ENCODE data around the gene CFAP91. TPM values are rescaled to one million over a fixed set of nuclear protein-coding genes. Genes with fewer than 3 reads are reported as not detected.

CFAP91 gene
- 10 to 100 TPM in 3 of 4 donors, 1 to 10 TPM in 1; 9.4 to 28.0 (median 22.8) TPM for total RNA-seq

GRCh38 chr3:119702530-119703527, at the start of gene CFAP91:
TSS of gene CFAP91 (plus strand) at chr3:119703022. CDS start at chr3:119703099, 77 bp downstream.
- no peaks in the 10 kb centered on the region for H3K9me3 ChIP-seq
- intact Hi-C loops (cut with DNase I): no loop called here
- peak; percentile 98 for DNase-seq
- peak within 1 kb of the TSS; percentile 54 to 73 (median 72) for H3K4me3 ChIP-seq (replicated peaks in 1 of 3)
- WGBS, 2 donors: 6 to 8% methylated on average over 27 to 48 of the region's 59 CpGs
- H3K36me3 ChIP-seq: no peaks in the 10 kb centered on the region
- peaks cover 9 to 20% of the 10 kb centered on the region in 2 donors for H3K4me1 ChIP-seq
- TF ChIP-seq CTCF (IDR thresholded peaks at IDR 0.05) (no peak), POLR2A (IDR thresholded peaks at IDR 0.05) (peak in 1 of 2 donors; percentile 80)
- no peaks in the 10 kb centered on the region for H3K27me3 ChIP-seq
- H3K27ac ChIP-seq: peak within 1 kb of the TSS in 2 of 3 donors; percentile 52 to 57

GRCh38 chr3:119653876-119654275, 48.9 kb upstream of the CFAP91 start:
- TF ChIP-seq POLR2A (IDR thresholded peaks at IDR 0.05) (no peak), CTCF (IDR thresholded peaks at IDR 0.05) (no peak)
- Histone ChIP-seq H3K36me3 (no peaks in the 10 kb centered on the region), H3K4me3 (replicated peaks in 1 of 3) (no peak overlapping the region), H3K27me3 (no peaks in the 10 kb centered on the region), H3K9me3 (no peaks in the 10 kb centered on the region), H3K27ac (no peak overlapping the region), H3K4me1 (no peaks in the 10 kb centered on the region)
- 46 to 47% methylated on average over 2 of the region's 2 CpGs for WGBS, 2 donors
- DNase-seq: no peak
- intact Hi-C loops (cut with DNase I): no loop called here

GRCh38 chr3:119657887-119658702, 44.7 kb upstream of the CFAP91 start:
- Histone ChIP-seq H3K4me3 (replicated peaks in 1 of 3) (no peak overlapping the region), H3K36me3 (no peaks in the 10 kb centered on the region), H3K4me1 (peaks cover 0 to 5% of the 10 kb centered on the region in 2 donors), H3K27ac (no peak overlapping the region), H3K9me3 (no peaks in the 10 kb centered on the region), H3K27me3 (no peaks in the 10 kb centered on the region)
- no peak for TF ChIP-seq POLR2A (IDR thresholded peaks at IDR 0.05)
- no peak for TF ChIP-seq CTCF (IDR thresholded peaks at IDR 0.05)
- no peak for DNase-seq
- intact Hi-C loops (cut with DNase I): no loop called here
- WGBS, 2 donors: 80 to 91% methylated on average over 4 of the region's 4 CpGs

- Histone ChIP-seq H3K9me3 (no peaks in the 10 kb centered on the region), H3K4me3 (replicated peaks in 1 of 3) (no peak overlapping the region), H3K27ac (no peak overlapping the region), H3K4me1 (peaks cover 0 to 5% of the 10 kb centered on the region in 2 donors), H3K27me3 (no peaks in the 10 kb centered on the region), H3K36me3 (no peaks in the 10 kb centered on the region)
- DNase-seq: no peak
- TF ChIP-seq POLR2A (IDR thresholded peaks at IDR 0.05): no peak
- TF ChIP-seq CTCF (IDR thresholded peaks at IDR 0.05): no peak
- intact Hi-C loops (cut with DNase I): no loop called here
- WGBS, 2 donors: 90 to 97% methylated on average over 2 of the region's 2 CpGs
Measured at GRCh38 chr3:119658994-119659393, 43.8 kb upstream of the CFAP91 start.

Data from thyroid gland (tissue), 4 donors.